ENCODE measurements around the gene FAM131C.

Gene FAM131C

DNA sequence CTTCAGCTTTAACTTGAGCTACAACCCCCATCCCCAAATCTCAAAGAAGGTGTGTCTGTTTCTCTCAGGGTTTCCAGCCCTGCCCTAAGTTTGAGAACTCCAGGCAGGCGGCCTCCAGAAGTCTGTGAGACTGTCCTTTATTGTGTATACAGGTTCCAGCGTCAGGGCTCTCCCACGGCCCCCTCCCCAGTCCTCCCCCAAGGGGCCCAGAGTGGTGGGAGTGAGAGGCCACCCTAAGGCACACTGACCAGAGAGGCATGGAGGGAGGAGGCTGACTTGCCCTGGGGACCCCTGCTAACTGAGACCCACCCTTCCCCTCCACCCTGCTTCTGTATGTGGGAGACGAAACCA lies 59.6 kb downstream of the FAM131C start:
- DNase-seq = no peak

DNA sequence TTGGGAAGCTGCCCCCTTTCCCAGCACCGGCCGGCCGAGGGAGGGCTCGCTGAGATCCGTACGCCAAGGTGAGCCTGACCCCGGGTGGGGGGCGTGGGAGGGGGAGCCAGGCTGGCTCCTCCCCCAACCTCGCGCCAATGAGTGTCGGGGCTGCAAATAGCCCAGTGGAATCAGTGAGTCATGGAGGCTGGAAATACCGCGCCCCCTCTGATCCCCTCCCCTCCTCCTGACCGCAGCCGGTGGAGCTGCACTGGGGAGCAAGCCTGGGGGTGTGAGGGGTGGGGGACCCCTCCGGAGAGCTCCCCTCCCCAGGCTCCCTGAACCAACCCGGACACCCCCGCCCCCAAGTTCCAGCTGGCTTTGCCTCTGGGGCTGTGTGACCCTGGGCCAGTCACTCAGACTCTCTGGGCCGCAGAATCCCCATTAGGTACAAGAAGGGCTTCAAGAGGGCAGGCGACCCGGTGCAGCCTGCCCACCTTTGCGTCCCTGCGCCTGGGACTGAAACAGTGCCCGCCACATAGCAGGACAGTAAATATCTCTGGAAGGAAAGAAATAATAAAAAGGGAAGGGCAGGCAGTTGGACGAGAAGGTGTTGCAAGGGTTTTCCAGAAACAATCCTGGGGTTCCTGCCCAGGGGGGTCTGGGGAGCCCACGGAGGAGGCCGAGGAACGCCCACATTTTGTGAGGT lies 60.1 kb downstream of the FAM131C start:
- DNase-seq = peak; percentile 62

DNA sequence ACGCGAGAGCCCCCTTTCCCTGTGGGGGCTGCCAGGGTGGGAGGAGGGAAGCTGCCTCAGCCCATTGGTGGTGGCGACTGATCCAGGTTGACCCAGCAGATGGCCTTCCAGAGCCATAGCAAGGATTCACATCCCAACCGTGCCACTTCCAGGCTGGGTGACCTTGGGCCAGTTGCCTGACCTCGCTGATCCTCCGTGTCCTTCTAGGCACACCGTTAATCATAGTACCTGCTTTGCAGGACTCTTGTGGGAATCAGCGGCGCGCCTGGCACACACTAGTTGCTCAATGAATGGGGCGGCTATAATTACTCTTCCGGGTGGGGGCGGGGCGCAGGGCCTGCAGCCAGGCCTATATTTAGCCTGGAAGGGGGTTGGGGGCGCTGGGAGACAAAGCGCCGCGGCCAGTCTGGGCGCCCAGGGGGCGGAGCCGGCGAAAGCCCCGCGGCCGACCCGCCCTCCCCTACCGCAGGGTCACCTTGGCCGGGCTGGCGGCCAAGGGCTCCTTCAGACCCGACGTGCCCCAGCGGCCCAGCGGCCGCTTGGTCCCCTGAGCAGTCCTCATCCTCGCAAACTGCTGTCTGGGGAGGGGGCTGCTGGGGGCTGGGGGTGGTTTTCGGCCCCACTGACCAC lies 60.7 kb downstream of the FAM131C start:
- peak; percentile 52 for DNase-seq

DNA sequence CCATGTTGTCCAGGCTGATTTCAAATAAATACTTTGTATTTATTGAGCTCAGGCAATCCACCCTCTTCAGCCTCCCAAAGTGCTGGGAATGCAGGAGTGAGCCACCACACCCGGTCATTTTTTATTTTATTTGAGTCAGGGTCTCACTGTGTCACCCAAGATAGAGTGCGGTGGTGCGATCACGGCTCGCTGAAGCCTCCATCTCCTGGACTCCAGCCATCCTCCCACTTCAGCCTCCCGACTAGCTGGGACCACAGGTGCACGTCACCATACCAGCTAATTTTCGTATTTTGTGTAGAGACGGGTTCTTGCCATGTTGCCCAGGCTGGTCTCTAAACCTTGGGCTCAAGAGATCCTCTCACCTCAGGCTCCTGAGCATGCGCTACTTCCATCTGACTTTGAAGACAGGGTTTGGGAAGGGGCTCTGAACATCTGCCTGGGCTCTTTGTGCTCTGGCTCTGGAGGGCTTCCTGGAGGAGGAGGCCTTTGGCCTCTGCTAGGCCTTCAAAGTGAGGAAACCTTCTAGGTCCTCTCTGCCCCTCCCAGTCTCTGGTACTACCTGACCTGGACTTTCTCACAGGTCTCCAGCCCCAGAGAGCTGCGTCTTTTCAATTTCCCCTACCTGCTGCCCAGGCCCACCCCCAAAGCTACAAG lies 61.4 kb downstream of the FAM131C start:
- no peak for DNase-seq

DNA sequence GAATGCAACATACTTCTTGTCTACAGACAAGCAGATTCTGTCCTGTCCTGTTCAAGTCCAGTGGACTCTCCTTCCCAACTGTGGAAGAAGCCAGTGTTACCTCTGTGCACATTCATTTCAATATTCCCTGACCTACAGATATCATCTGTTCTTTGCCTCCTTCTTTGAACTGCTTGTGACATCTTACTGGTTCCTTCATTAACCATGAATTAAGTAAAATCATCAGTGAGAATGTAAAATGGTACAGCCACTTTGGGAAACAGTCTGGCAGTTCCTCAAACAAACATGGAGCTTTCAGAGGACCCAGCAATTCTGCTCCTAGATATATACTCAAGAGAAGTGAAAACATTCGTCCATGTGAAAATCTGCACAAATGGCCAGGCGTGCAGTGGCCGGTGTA lies 62.6 kb downstream of the FAM131C start:
- no peak for DNase-seq

DNA sequence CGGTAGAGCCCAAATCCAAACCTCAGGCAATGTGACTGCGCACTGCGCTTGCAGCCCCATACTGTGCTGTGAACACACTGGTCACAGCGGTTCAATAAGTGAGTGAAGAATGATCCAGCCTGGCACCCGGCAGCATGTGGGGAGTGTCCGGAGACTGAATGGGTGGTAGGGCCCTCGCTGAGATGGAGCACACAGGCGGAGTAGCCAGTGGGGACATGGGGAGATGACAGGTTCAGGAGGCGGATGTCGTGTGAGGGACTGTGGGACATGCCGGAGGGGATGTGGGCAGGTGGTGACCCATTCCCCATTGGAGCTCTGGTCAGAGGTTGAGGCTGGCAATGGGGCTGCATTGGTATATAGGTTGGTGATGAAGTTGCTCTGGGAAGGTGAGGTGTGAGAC lies 63.8 kb downstream of the FAM131C start:
- DNase-seq = no peak

DNA sequence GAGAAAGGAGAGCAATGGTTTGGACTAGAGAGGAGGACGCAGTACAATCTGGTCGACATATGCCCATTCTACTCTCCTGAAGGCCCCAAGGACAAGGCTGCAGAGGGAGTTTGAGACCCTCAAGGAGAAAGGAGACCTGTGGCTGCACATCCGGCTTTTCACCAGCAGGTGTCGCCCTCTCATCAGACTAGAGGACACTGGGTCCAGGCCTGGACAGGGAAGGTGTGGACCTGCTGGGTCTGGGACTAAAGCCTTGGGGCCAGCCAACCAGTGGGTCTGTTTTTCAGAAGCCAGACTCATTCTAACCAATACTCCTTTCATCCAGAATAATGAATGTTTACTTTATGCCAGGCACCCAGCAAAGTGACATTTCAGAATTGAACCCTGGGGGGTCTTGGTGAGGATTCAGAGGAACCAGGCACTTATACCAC lies 64.4 kb downstream of the FAM131C start:
- DNase-seq = peak; percentile 74

Data from activated naive CD4-positive, alpha-beta T cell treated with anti-CD3 and anti-CD28 coated beads, Interleukin-2, amount 50 U/mL, for 16 hours (primary cell).